Measurements from ENCODE around the gene CLEC4A. TPM values are rescaled to one million over a fixed set of nuclear protein-coding genes. Genes with fewer than 3 reads are reported as not detected.
"Not testable (repeated sequence)": the region's sequence is repeated elsewhere in the genome, so short reads cannot be mapped to it uniquely, and the experiment has no call there.

Gene CLEC4A
- polyA plus RNA-seq, 1 donor (not counting 4 experiments of a cell fraction or from before 2014, with no cell fraction given), result 0.31 TPM

DNA sequence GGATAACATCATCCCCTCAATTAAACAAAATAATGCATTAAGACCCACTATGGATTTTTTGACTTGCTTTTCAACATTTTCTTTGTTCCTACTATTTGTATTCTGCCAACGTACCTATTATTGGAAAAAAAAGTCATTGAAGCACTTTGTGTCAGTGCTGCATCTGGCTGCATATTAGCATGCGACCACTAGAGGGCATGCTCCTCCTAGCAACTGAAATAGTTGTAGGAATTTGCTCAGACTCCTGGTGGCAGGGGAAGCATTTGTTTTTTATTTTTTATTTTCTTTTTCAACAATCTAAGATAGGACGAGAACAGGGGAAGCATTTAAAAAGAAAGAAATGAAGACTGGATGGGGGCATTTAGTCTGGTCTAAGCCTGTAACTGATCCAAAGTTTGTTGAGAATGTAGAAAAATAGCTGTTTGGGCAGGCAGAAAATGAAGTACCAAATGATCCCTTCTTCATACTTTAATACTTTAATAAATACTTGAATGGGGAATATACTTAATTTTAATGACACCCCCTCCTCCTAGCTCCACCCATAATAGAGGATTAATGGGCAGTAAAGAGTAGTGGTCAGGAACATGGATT, 14.5 kb upstream of the CLEC4A start:
- Histone ChIP-seq H3K4me1 (ENCODE audit: control insufficient read depth, extremely low read depth, insufficient read depth, low read length) (no peaks in the 10 kb centered on the region), H3K9me3 (ENCODE audit: control insufficient read depth, low read depth, low read length) (no peaks in the 10 kb centered on the region), H3K27me3 (ENCODE audit: control insufficient read depth, extremely low read depth, insufficient read depth, low read length) (no peaks in the 10 kb centered on the region), H3K9me1 (ENCODE audit: control insufficient read depth, extremely low read depth, insufficient read depth, low read length) (no peaks in the 10 kb centered on the region), H3K4me3 (ENCODE audit: control insufficient read depth in 2 of 3, extremely low read depth in 1 of 3, insufficient read depth in 2 of 3, low read depth in 1 of 3, low read length in 3 of 3) (no peak overlapping the region), H2AFZ (ENCODE audit: control insufficient read depth, low read length) (peak overlapping the region; percentile 40), H4K20me1 (ENCODE audit: control insufficient read depth, extremely low read depth, insufficient read depth, low read length) (no peaks in the 10 kb centered on the region), H3K27ac (ENCODE audit: control insufficient read depth, insufficient read depth, low read length) (no peak overlapping the region), H3K79me2 (ENCODE audit: control insufficient read depth, insufficient read depth, low read length) (no peaks in the 10 kb centered on the region), H3K36me3 (ENCODE audit: control insufficient read depth in 2 of 2, extremely low read depth in 1 of 2, insufficient read depth in 2 of 2, low read length in 2 of 2) (no peaks in the 10 kb centered on the region), H3K4me2 (ENCODE audit: control insufficient read depth, extremely low read depth, insufficient read depth, low read depth, low read length) (peak overlapping the region; percentile 48), H3K9ac (ENCODE audit: control insufficient read depth, extremely low read depth, insufficient read depth, low read length) (no peak overlapping the region)
- DNase-seq (ENCODE audit: low read depth, low spot score) (peak; percentile 11), FAIRE-seq (peak; percentile 67)
- dilution Hi-C loops (cut with MboI; ENCODE audit: extremely low pct_ligation_motif_present, low sequenced_read_pairs), result no loop called here
- peak; percentile 86 to 98 (median 90) for TF ChIP-seq CTCF (optimal IDR thresholded peaks at IDR 0.05 in 1 of 3, IDR thresholded peaks at IDR 0.05 in 1 of 3, conservative IDR thresholded peaks at IDR 0.05 in 1 of 3; ENCODE audit: extremely low read depth in 1 of 3, insufficient read depth in 2 of 3, low read length in 3 of 3)
- TF ChIP-seq EZH2 (IDR thresholded peaks at IDR 0.05; ENCODE audit: low read length), result no peak

GRCh38 chr12:8113117-8113516, 10.3 kb upstream of the CLEC4A start:
- H3K4me3 ChIP-seq (ENCODE audit: control insufficient read depth in 2 of 3, extremely low read depth in 1 of 3, insufficient read depth in 2 of 3, low read depth in 1 of 3, low read length in 3 of 3); dilution Hi-C loops (cut with MboI; ENCODE audit: extremely low pct_ligation_motif_present, low sequenced_read_pairs); H4K20me1 ChIP-seq (ENCODE audit: control insufficient read depth, extremely low read depth, insufficient read depth, low read length); H3K79me2 ChIP-seq (ENCODE audit: control insufficient read depth, insufficient read depth, low read length); H3K4me1 ChIP-seq (ENCODE audit: control insufficient read depth, extremely low read depth, insufficient read depth, low read length); H3K9ac ChIP-seq (ENCODE audit: control insufficient read depth, extremely low read depth, insufficient read depth, low read length); H3K27ac ChIP-seq (ENCODE audit: control insufficient read depth, insufficient read depth, low read length); H3K9me3 ChIP-seq (ENCODE audit: control insufficient read depth, low read depth, low read length); FAIRE-seq; H3K27me3 ChIP-seq (ENCODE audit: control insufficient read depth, extremely low read depth, insufficient read depth, low read length); H2AFZ ChIP-seq (ENCODE audit: control insufficient read depth, low read length); H3K36me3 ChIP-seq (ENCODE audit: control insufficient read depth in 2 of 2, extremely low read depth in 1 of 2, insufficient read depth in 2 of 2, low read length in 2 of 2); H3K9me1 ChIP-seq (ENCODE audit: control insufficient read depth, extremely low read depth, insufficient read depth, low read length); DNase-seq (ENCODE audit: low read depth, low spot score); H3K4me2 ChIP-seq (ENCODE audit: control insufficient read depth, extremely low read depth, insufficient read depth, low read depth, low read length): not testable (repeated sequence)
